ENCODE results near the gene LRRN4CL.
A peak's percentile ranks its signal among the peaks of the same experiment; 100 is the strongest.
"Not testable (repeated sequence)": the region's sequence is repeated elsewhere in the genome, so short reads cannot be mapped to it uniquely, and the experiment has no call there.

LRRN4CL gene

GRCh38 chr11:62709247-62710000 lies 20.1 kb upstream of the LRRN4CL start:
- DNase-seq (ENCODE audit: low spot score) = peak; percentile 96

- DNase-seq (ENCODE audit: low spot score) = peak; percentile 62
Observed at GRCh38 chr11:62708793-62709192, 19.5 kb upstream of the LRRN4CL start.

GRCh38 chr11:62708392-62708791 lies 19.1 kb upstream of the LRRN4CL start:
- DNase-seq (ENCODE audit: low spot score) = peak; percentile 48

GRCh38 chr11:62707277-62707861 lies 18.0 kb upstream of the LRRN4CL start, which contains the start of the genes BSCL2 and GNG3:
Gene BSCL2 (minus strand): TSS chr11:62707424. CDS start chr11:62707195, 229 bp downstream.
Gene GNG3 (plus strand): TSS chr11:62707676. CDS start chr11:62708296, 620 bp downstream.
- peak; percentile 88 for DNase-seq (ENCODE audit: low spot score)

GRCh38 chr11:62706850-62707247 lies 17.5 kb upstream of the LRRN4CL start:
- DNase-seq (ENCODE audit: low spot score) = no peak

GRCh38 chr11:62705880-62706849 lies 16.8 kb upstream of the LRRN4CL start:
- peak; percentile 98 for DNase-seq (ENCODE audit: low spot score)

- DNase-seq (ENCODE audit: low spot score) = peak; percentile 50
Observed at GRCh38 chr11:62705413-62705812, 16.1 kb upstream of the LRRN4CL start.

GRCh38 chr11:62703921-62704320 lies 14.6 kb upstream of the LRRN4CL start:
- not testable (repeated sequence) for DNase-seq (ENCODE audit: low spot score)

- DNase-seq (ENCODE audit: low spot score) = no peak
Observed at GRCh38 chr11:62702246-62702645, 12.9 kb upstream of the LRRN4CL start.

GRCh38 chr11:62694455-62695167 lies 5.3 kb upstream of the LRRN4CL start:
- DNase-seq (ENCODE audit: low spot score) = peak; percentile 76

GRCh38 chr11:62693624-62694023 lies 4.3 kb upstream of the LRRN4CL start:
- DNase-seq (ENCODE audit: low spot score) = not testable (repeated sequence)

GRCh38 chr11:62688491-62688890 lies 839 bp downstream of the LRRN4CL start:
- DNase-seq (ENCODE audit: low spot score) = no peak

GRCh38 chr11:62687508-62688396 lies 1.6 kb downstream of the LRRN4CL start:
- peak; percentile 52 for DNase-seq (ENCODE audit: low spot score)

- DNase-seq (ENCODE audit: low spot score) = no peak
Observed at GRCh38 chr11:62682518-62682917, 6.8 kb downstream of the LRRN4CL start.

GRCh38 chr11:62680825-62681240 lies 8.5 kb downstream of the LRRN4CL start:
- DNase-seq (ENCODE audit: low spot score) = no peak

GRCh38 chr11:62678770-62679696 lies 10.3 kb downstream of the LRRN4CL start, which contains the start of gene UBXN1:
Gene UBXN1 (minus strand): TSS chr11:62679073. CDS start chr11:62678923, 150 bp downstream.
- DNase-seq (ENCODE audit: low spot score) = peak; percentile 89

GRCh38 chr11:62678433-62678769 lies 10.9 kb downstream of the LRRN4CL start:
- DNase-seq (ENCODE audit: low spot score) = no peak

GRCh38 chr11:62677714-62678113 lies 11.6 kb downstream of the LRRN4CL start:
- no peak for DNase-seq (ENCODE audit: low spot score)

- no peak for DNase-seq (ENCODE audit: low spot score)
Observed at GRCh38 chr11:62677156-62677555, 12.2 kb downstream of the LRRN4CL start.

Measured in ecto neural progenitor cell (in vitro differentiated cells).